Uterus (tissue), 4 donors: ENCODE measurements around the gene DMRT2. TPM values are rescaled to one million over a fixed set of nuclear protein-coding genes. Genes with fewer than 3 reads are reported as not detected.

Experiments
- DNase-seq, 2 donors: peaks; one replicate each; pipeline ENCODE4 v3.0.0-alpha.2; 2019 to 2020
- H3K27ac ChIP-seq, 2 donors: fragments of 200-600 bp; sonication (generic); 1 replicate in 1 of 2; 2 replicates in 1 of 2; pipeline ENCODE4 v1.5.1; 2016 to 2018
- H3K27me3 ChIP-seq, 2 donors: fragments of 200-600 bp; sonication (generic); one replicate each; pipeline ENCODE4 v1.5.1; 2018 to 2019; ENCODE audit warnings: control low read depth in 1 of 2
- H3K36me3 ChIP-seq, 2 donors: fragments of 200-600 bp; sonication (generic); one replicate each; pipeline ENCODE4 v1.5.1; 2019; ENCODE audit warnings: control low read depth in 1 of 2
- H3K4me1 ChIP-seq, 2 donors: fragments of 200-600 bp; sonication (generic); one replicate each; pipeline ENCODE4 v1.5.1; 2018 to 2019; ENCODE audit warnings: control low read depth in 1 of 2
- H3K4me3 ChIP-seq, 2 donors: fragments of 200-600 bp; sonication (generic); 1 replicate in 1 of 2; 2 replicates in 1 of 2; pipeline ENCODE4 v1.5.1; 2018 to 2019; ENCODE audit warnings: mild to moderate bottlenecking in 1 of 2
- H3K9me3 ChIP-seq, 2 donors: fragments of 200-600 bp; sonication (generic); one replicate each; pipeline ENCODE4 v1.5.1; 2019; ENCODE audit warnings: control low read depth in 1 of 2
- POLR2A ChIP-seq, 2 donors: fragments of 450-650 bp; IDR thresholded peaks; one replicate each; pipeline ENCODE4 v1.6.1; 2016; ENCODE audit warnings: antibody characterized with exemption in 2 of 2, mild to moderate bottlenecking in 1 of 2, moderate library complexity in 1 of 2
- intact Hi-C: fragments of 100-400 bp; cut with DNase I; formaldehyde crosslinking; loops from one replicate; pipeline ENCODE4 v1.15.1; 2023; ENCODE audit warnings: low total_unique reads
- total RNA-seq, 4 donors: library from RNA; depleted of rRNA in 3 of 4; stranded (reverse); fragments of >200 nt in 3 of 4; gene quantifications; one replicate each; pipeline versions ENCODE4 v1.1.0 to v1.2.4, GENCODE V29; 2014 to 2023
- TF ChIP-seq, protein P1 (sequence below), 4 experiments: fragments of 200-600 bp in 2 of 4; fragments of 450-650 bp in 2 of 4; sonication (generic) in 2 of 4; IDR thresholded peaks; one replicate each; pipeline ENCODE4 v1.5.1; 2016 to 2019; ENCODE audit warnings: antibody characterized with exemption in 4 of 4, mild to moderate bottlenecking in 2 of 4, moderate library complexity in 1 of 4
- donor health status: DM: yes; HTN: yes; CAD: no.

Gene DMRT2
- total RNA-seq, 4 donors from 2014 or later = 3.1 TPM; not detected in 3

- TF ChIP-seq POLR2A (IDR thresholded peaks at IDR 0.05) = no peak
- TF ChIP-seq, protein P1, sequence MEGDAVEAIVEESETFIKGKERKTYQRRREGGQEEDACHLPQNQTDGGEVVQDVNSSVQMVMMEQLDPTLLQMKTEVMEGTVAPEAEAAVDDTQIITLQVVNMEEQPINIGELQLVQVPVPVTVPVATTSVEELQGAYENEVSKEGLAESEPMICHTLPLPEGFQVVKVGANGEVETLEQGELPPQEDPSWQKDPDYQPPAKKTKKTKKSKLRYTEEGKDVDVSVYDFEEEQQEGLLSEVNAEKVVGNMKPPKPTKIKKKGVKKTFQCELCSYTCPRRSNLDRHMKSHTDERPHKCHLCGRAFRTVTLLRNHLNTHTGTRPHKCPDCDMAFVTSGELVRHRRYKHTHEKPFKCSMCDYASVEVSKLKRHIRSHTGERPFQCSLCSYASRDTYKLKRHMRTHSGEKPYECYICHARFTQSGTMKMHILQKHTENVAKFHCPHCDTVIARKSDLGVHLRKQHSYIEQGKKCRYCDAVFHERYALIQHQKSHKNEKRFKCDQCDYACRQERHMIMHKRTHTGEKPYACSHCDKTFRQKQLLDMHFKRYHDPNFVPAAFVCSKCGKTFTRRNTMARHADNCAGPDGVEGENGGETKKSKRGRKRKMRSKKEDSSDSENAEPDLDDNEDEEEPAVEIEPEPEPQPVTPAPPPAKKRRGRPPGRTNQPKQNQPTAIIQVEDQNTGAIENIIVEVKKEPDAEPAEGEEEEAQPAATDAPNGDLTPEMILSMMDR (IDR thresholded peaks at IDR 0.05) = no peak
- intact Hi-C loops = no loop called here
- H3K36me3 ChIP-seq = no peaks in the 10 kb centered on the region
- no peak overlapping the region for H3K27ac ChIP-seq
- peaks cover 0 to 4% of the 10 kb centered on the region in 2 donors for H3K4me1 ChIP-seq
- H3K27me3 ChIP-seq = no peaks in the 10 kb centered on the region
- no peak overlapping the region for H3K4me3 ChIP-seq
- H3K9me3 ChIP-seq = no peaks in the 10 kb centered on the region
- DNase-seq = no peak
Observed at GRCh38 chr9:1086517-1086916, 36.4 kb downstream of the DMRT2 start.

DNA sequence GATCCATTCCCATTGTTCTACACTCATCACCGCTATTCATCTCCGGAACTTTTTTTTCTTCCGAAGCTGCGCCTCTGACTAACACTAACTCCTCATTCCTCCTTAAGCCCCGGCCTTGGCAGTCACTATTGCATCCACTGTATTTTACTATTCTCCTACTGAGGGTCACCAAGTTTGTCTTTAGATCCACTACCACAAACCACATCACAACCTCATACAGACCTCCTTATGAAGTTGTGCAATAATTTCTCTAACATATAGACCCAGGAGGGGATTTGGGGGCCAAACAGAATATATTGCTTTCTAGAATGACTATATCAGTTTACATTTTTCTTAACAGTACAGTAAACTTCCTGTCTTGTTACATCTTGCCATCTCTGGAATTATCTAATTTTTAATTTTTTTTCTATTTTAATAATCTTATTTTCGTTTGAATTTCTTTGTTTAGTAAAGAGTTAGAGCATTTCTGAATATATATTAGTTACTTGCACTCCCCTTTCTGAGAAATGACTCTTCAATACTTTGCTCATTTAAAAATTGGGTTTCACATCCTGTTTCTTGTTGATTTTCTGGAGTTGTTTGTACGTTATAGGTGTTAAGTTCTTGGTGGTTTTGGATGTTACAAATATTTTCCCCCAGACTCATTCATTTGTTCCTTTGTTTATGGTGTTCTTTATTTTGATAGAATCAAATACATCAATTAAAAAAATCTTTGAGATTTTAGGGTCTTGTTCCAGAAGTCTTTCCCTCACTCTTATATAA lies 37.1 kb downstream of the DMRT2 start:
- DNase-seq = no peak
- no peak overlapping the region for H3K4me3 ChIP-seq
- no peaks in the 10 kb centered on the region for H3K27me3 ChIP-seq
- intact Hi-C loops = no loop called here
- no peak overlapping the region for H3K27ac ChIP-seq
- no peaks in the 10 kb centered on the region for H3K9me3 ChIP-seq
- no peaks in the 10 kb centered on the region for H3K36me3 ChIP-seq
- TF ChIP-seq, protein P1 (IDR thresholded peaks at IDR 0.05) = no peak
- TF ChIP-seq POLR2A (IDR thresholded peaks at IDR 0.05) = no peak
- peaks cover 0 to 4% of the 10 kb centered on the region in 2 donors for H3K4me1 ChIP-seq

DNA sequence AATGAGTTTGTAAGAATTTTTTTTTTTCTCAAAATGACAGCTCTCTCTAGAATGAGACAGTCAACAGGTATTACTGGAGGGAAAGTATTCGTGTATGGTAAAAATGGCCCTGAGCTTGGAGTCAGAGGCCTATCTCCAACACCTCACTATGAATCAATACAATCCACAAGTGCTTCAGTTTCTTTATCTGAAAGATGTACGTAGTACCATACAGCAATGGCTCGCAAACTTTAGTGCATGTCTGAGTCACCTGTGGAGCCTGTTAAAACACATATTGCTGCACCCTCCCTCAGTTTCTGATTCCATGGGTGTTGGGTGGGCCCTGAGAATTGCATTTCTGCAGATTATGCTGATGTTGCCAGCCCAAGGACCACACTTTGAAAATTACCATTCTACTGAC lies 44.6 kb downstream of the DMRT2 start:
- H3K9me3 ChIP-seq = no peaks in the 10 kb centered on the region
- no peaks in the 10 kb centered on the region for H3K36me3 ChIP-seq
- H3K27ac ChIP-seq = no peak overlapping the region
- no peak for DNase-seq
- no peak for TF ChIP-seq POLR2A (IDR thresholded peaks at IDR 0.05)
- TF ChIP-seq, protein P1 (IDR thresholded peaks at IDR 0.05) = no peak
- intact Hi-C loops = no loop called here
- H3K4me3 ChIP-seq = no peak overlapping the region
- H3K27me3 ChIP-seq = no peaks in the 10 kb centered on the region
- no peaks in the 10 kb centered on the region for H3K4me1 ChIP-seq

- Histone ChIP-seq H3K9me3 (no peaks in the 10 kb centered on the region), H3K4me3 (no peak overlapping the region), H3K27me3 (no peaks in the 10 kb centered on the region), H3K4me1 (no peaks in the 10 kb centered on the region), H3K27ac (no peak overlapping the region), H3K36me3 (no peaks in the 10 kb centered on the region)
- intact Hi-C loops = no loop called here
- no peak for DNase-seq
- TF ChIP-seq, protein P1 (IDR thresholded peaks at IDR 0.05) = no peak
- no peak for TF ChIP-seq POLR2A (IDR thresholded peaks at IDR 0.05)
Observed at GRCh38 chr9:1096155-1096964, 46.2 kb downstream of the DMRT2 start.

DNA sequence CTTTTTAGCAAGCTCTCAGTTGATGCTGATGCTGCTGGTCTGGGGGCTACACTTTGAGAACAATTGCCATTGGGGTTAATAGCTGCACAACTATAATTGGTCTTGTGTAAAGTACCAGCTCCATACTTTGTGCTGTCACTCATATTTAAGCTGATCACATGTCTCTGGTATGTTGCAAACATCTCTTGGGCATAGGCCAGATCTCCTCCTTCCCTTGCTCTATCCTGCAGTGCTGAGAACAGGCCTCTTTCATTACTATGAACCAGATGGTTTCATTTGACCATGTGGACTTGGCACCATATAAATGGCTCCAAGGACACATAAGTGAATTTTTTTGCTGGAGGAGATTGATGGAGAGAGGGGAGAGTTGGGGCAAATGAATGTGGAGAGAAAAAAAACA lies 48.4 kb downstream of the DMRT2 start:
- intact Hi-C loops = no loop called here

More for the DNA sequence above, 48.4 kb downstream of the DMRT2 start:
- Histone ChIP-seq H3K4me3 (no peak overlapping the region), H3K27ac (no peak overlapping the region), H3K9me3 (no peaks in the 10 kb centered on the region), H3K4me1 (no peaks in the 10 kb centered on the region), H3K27me3 (no peaks in the 10 kb centered on the region), H3K36me3 (no peaks in the 10 kb centered on the region)
- DNase-seq = no peak
- TF ChIP-seq POLR2A (IDR thresholded peaks at IDR 0.05) = no peak
- TF ChIP-seq, protein P1 (IDR thresholded peaks at IDR 0.05) = no peak
